Karpas-422 (cell line): ENCODE measurements around the gene PLEKHM1. TPM values are rescaled to one million over a fixed set of nuclear protein-coding genes. Genes with fewer than 3 reads are reported as not detected.
"Not testable (repeated sequence)": the region's sequence is repeated elsewhere in the genome, so short reads cannot be mapped to it uniquely, and the experiment has no call there.

Source experiments
- DNase-seq: peaks from one replicate; pipeline ENCODE4 v3.0.0-alpha.2; 2015
- H2AFZ ChIP-seq: fragments of 200-600 bp; sonication (generic); 2 replicates; pipeline ENCODE4 v1.6.1; 2014; ENCODE audit warnings: antibody characterized with exemption, low read length, mixed read lengths
- H3K27ac ChIP-seq: fragments of 200-600 bp; sonication (generic); 2 replicates; pipeline ENCODE4 v1.5.1; 2014; ENCODE audit warnings: mild to moderate bottlenecking, low read length, moderate library complexity
- H3K27me3 ChIP-seq: fragments of 200-600 bp; sonication (generic); 2 replicates; pipeline ENCODE4 v1.6.1; 2014; ENCODE audit warnings: low read length, mixed read lengths
- H3K36me3 ChIP-seq: fragments of 200-600 bp; sonication (generic); 2 replicates; pipeline ENCODE4 v1.6.1; 2014; ENCODE audit warnings: low read length, mixed read lengths; ENCODE audit not compliant: insufficient read depth
- H3K4me1 ChIP-seq: fragments of 200-600 bp; sonication (generic); 2 replicates; pipeline ENCODE4 v1.6.1; 2014; ENCODE audit warnings: mild to moderate bottlenecking, low read length, mixed read lengths
- H3K4me2 ChIP-seq: fragments of 200-600 bp; sonication (generic); 2 replicates; pipeline ENCODE4 v1.6.1; 2014; ENCODE audit warnings: low read length, low read depth, mild to moderate bottlenecking; ENCODE audit not compliant: poor library complexity, severe bottlenecking
- H3K4me3 ChIP-seq: fragments of 200-600 bp; sonication (generic); 2 replicates; pipeline ENCODE4 v1.5.1; 2014; ENCODE audit warnings: mild to moderate bottlenecking, antibody characterized with exemption, low read length, mixed read lengths
- H3K79me2 ChIP-seq: fragments of 200-600 bp; sonication (generic); 2 replicates; pipeline ENCODE4 v1.6.1; 2014; ENCODE audit warnings: mild to moderate bottlenecking, low read length, mixed read lengths
- H3K9ac ChIP-seq: fragments of 200-600 bp; sonication (generic); 2 replicates; pipeline ENCODE4 v1.6.0; 2014; ENCODE audit warnings: low read length
- H3K9me2 ChIP-seq: fragments of 200-600 bp; sonication (generic), shearing (Covaris generic); replicated peaks from 2 replicates; pipeline ENCODE4 v1.6.0; 2014; ENCODE audit warnings: mild to moderate bottlenecking, low read length, moderate library complexity; ENCODE audit not compliant: insufficient read depth
- H3K9me3 ChIP-seq: fragments of 300-700, 200-600 bp; sonication (generic); 2 replicates; pipeline ENCODE4 v1.6.1; 2014; ENCODE audit warnings: low read length, mixed read lengths
- H4K20me1 ChIP-seq: fragments of 200-600 bp; sonication (generic); 2 replicates; pipeline ENCODE4 v1.6.1; 2014; ENCODE audit warnings: mild to moderate bottlenecking, antibody characterized with exemption, low read length, low read depth; ENCODE audit not compliant: insufficient read depth
- total RNA-seq: library from RNA; depleted of rRNA; stranded (reverse); fragments of >200 nt; shearing (Covaris generic); gene quantifications from 2 replicates; pipeline ENCODE4 v1.2.3, GENCODE V29; 2014; ENCODE audit warnings: low replicate concordance

PLEKHM1 gene
- total RNA-seq, 1 experiment from 2014 or later: 43.1 TPM

GRCh38 chr17:45475436-45475835, 15.1 kb downstream of the PLEKHM1 start:
- not testable (repeated sequence) for H3K9ac ChIP-seq, H3K4me2 ChIP-seq, H4K20me1 ChIP-seq, H3K27ac ChIP-seq, H3K4me1 ChIP-seq, H3K9me3 ChIP-seq, H3K4me3 ChIP-seq, H3K9me2 ChIP-seq, H3K79me2 ChIP-seq, H3K36me3 ChIP-seq, DNase-seq, H3K27me3 ChIP-seq, H2AFZ ChIP-seq

GRCh38 chr17:45472249-45472648, 18.3 kb downstream of the PLEKHM1 start:
- H3K4me1 ChIP-seq, H3K4me3 ChIP-seq, H3K27ac ChIP-seq, H2AFZ ChIP-seq, H3K9ac ChIP-seq, H3K36me3 ChIP-seq, DNase-seq, H3K79me2 ChIP-seq, H3K9me2 ChIP-seq, H3K9me3 ChIP-seq, H3K27me3 ChIP-seq, H4K20me1 ChIP-seq, H3K4me2 ChIP-seq: not testable (repeated sequence)

- H3K27me3 ChIP-seq, H3K9me2 ChIP-seq, H3K4me3 ChIP-seq, H3K79me2 ChIP-seq, H3K36me3 ChIP-seq, H3K9me3 ChIP-seq, H3K4me1 ChIP-seq, H3K9ac ChIP-seq, H2AFZ ChIP-seq, H4K20me1 ChIP-seq, DNase-seq, H3K4me2 ChIP-seq: not testable (repeated sequence)
- H3K27ac ChIP-seq: peak overlapping the region; percentile 51
Measured at GRCh38 chr17:45469204-45469563, 21.3 kb downstream of the PLEKHM1 start.

- H3K9me3 ChIP-seq, H3K9me2 ChIP-seq, DNase-seq, H3K36me3 ChIP-seq, H3K27me3 ChIP-seq, H3K4me3 ChIP-seq, H4K20me1 ChIP-seq, H3K9ac ChIP-seq, H2AFZ ChIP-seq, H3K4me2 ChIP-seq, H3K79me2 ChIP-seq: not testable (repeated sequence)
- Histone ChIP-seq H3K27ac (peak overlapping the region; percentile 51), H3K4me1 (peaks cover 15% of the 10 kb centered on the region)
Measured at GRCh38 chr17:45468293-45469203, 22.0 kb downstream of the PLEKHM1 start.

- Histone ChIP-seq H3K27ac (peak overlapping the region; percentile 93), H3K4me2 (peak overlapping the region; percentile 54)
Measured at GRCh38 chr17:45461524-45462327, 28.8 kb downstream of the PLEKHM1 start.

GRCh38 chr17:45460422-45460821, 30.1 kb downstream of the PLEKHM1 start:
- H3K9me2 ChIP-seq, H3K9me3 ChIP-seq, H3K4me3 ChIP-seq, H3K27me3 ChIP-seq, H3K79me2 ChIP-seq, DNase-seq, H4K20me1 ChIP-seq, H2AFZ ChIP-seq, H3K36me3 ChIP-seq, H3K4me2 ChIP-seq, H3K9ac ChIP-seq: not testable (repeated sequence)
- Histone ChIP-seq H3K27ac (peak overlapping the region; percentile 93), H3K4me1 (peaks cover 38% of the 10 kb centered on the region)

More at GRCh38 chr17:45461524-45462327, 28.8 kb downstream of the PLEKHM1 start:
- H3K9me2 ChIP-seq, H3K27me3 ChIP-seq, H3K79me2 ChIP-seq, H3K36me3 ChIP-seq, H4K20me1 ChIP-seq, H2AFZ ChIP-seq, H3K9me3 ChIP-seq: not testable (repeated sequence)
- Histone ChIP-seq H3K4me3 (peak overlapping the region; percentile 33), H3K9ac (peak overlapping the region; percentile 57), H3K4me1 (peaks cover 38% of the 10 kb centered on the region)
- peak; percentile 87 for DNase-seq

GRCh38 chr17:45454341-45454740, 36.2 kb downstream of the PLEKHM1 start:
- not testable (repeated sequence) for H3K79me2 ChIP-seq, H4K20me1 ChIP-seq, H3K9me3 ChIP-seq, DNase-seq, H3K27me3 ChIP-seq, H3K36me3 ChIP-seq, H2AFZ ChIP-seq, H3K9me2 ChIP-seq, H3K9ac ChIP-seq, H3K27ac ChIP-seq
- peaks cover 32% of the 10 kb centered on the region for H3K4me1 ChIP-seq
- peak overlapping the region; percentile 87 for H3K4me2 ChIP-seq
- H3K4me3 ChIP-seq: peak overlapping the region; percentile 64; the same call in 1 of the 2 replicates

- Histone ChIP-seq H3K4me1 (peaks cover 32% of the 10 kb centered on the region), H3K4me2 (peak overlapping the region; percentile 87), H3K9ac (peak overlapping the region; percentile 77), H3K27ac (peak overlapping the region; percentile 96), H3K4me3 (peak overlapping the region; percentile 64)
- H3K27me3 ChIP-seq, H3K9me3 ChIP-seq, H3K79me2 ChIP-seq, H3K9me2 ChIP-seq, H4K20me1 ChIP-seq, H2AFZ ChIP-seq, H3K36me3 ChIP-seq: not testable (repeated sequence)
- peak; percentile 68 for DNase-seq
Measured at GRCh38 chr17:45453731-45454130, 36.8 kb downstream of the PLEKHM1 start.
